NCI-H2081 treated with DMSO at 0.1 percent for 48 hours (cell line): ENCODE measurements around the gene TNFAIP3.

Experiments
- DNase-seq: peaks from one replicate; lab custom pipeline; 2025; lab: John Stamatoyannopoulos, UW

TNFAIP3 gene

GRCh38 chr6:137864812-137865508, 2.1 kb upstream of the TNFAIP3 start:
- DNase-seq = no peak

GRCh38 chr6:137866200-137866913, 702 bp upstream of the TNFAIP3 start:
- DNase-seq = no peak

GRCh38 chr6:137867685-137868509, 838 bp downstream of the TNFAIP3 start:
- DNase-seq = no peak

GRCh38 chr6:137868721-137869548, 1.9 kb downstream of the TNFAIP3 start:
- no peak for DNase-seq

- DNase-seq = no peak
These were observed 2.7 kb downstream of the TNFAIP3 start for GRCh38 chr6:137869549-137870307.

- DNase-seq = no peak
These were observed 3.2 kb downstream of the TNFAIP3 start for GRCh38 chr6:137870308-137870644.

- DNase-seq = no peak
These were observed 3.7 kb downstream of the TNFAIP3 start for GRCh38 chr6:137870744-137871247.

- DNase-seq = no peak
These were observed 4.2 kb downstream of the TNFAIP3 start for GRCh38 chr6:137871291-137871690.

- no peak for DNase-seq
These were observed 4.9 kb downstream of the TNFAIP3 start for GRCh38 chr6:137871831-137872454.

GRCh38 chr6:137872581-137873115, 5.6 kb downstream of the TNFAIP3 start:
- DNase-seq = no peak

- no peak for DNase-seq
These were observed 6.3 kb downstream of the TNFAIP3 start for GRCh38 chr6:137873273-137873762.

GRCh38 chr6:137874204-137875057, 7.4 kb downstream of the TNFAIP3 start:
- DNase-seq = no peak

GRCh38 chr6:137875058-137875520, 8.0 kb downstream of the TNFAIP3 start:
- DNase-seq = no peak

- DNase-seq = no peak
These were observed 8.5 kb downstream of the TNFAIP3 start for GRCh38 chr6:137875606-137876005.

- DNase-seq = no peak
These were observed 9.5 kb downstream of the TNFAIP3 start for GRCh38 chr6:137876547-137876946.

GRCh38 chr6:137877113-137877512, 10.1 kb downstream of the TNFAIP3 start:
- no peak for DNase-seq

- DNase-seq = no peak
These were observed 10.5 kb downstream of the TNFAIP3 start for GRCh38 chr6:137877606-137878005.

GRCh38 chr6:137878029-137878428, 11.0 kb downstream of the TNFAIP3 start:
- no peak for DNase-seq
